Left lung (tissue), 10 donors: ENCODE measurements around the gene PROM1. TPM values are rescaled to one million over a fixed set of nuclear protein-coding genes. Genes with fewer than 3 reads are reported as not detected.
A peak's percentile ranks its signal among the peaks of the same experiment; 100 is the strongest.

ENCODE experiments used
- ATAC-seq: fragments of 200-7000 bp; cut with Tn5 transposase; one replicate; pipeline ENCODE4 v1.9.1; 2020; ENCODE audit warnings: moderate library complexity
- DNase-seq, 4 donors: peaks; one replicate each; pipeline ENCODE4 v3.0.0-alpha.2; 2013 to 2020
- H3K27ac ChIP-seq, 2 donors: fragments of 200-600 bp; sonication (generic) in 1 of 2; one replicate each; pipeline versions ENCODE4 v1.5.0 to v1.8.0; 2020 to 2021
- H3K27me3 ChIP-seq, 2 donors: fragments of 200-600 bp; sonication (generic) in 1 of 2; one replicate each; pipeline versions ENCODE4 v1.5.0 to v1.8.0; 2020 to 2021
- H3K36me3 ChIP-seq, 2 donors: fragments of 200-600 bp; sonication (generic) in 1 of 2; one replicate each; pipeline versions ENCODE4 v1.5.0 to v1.8.0; 2020 to 2021
- H3K4me1 ChIP-seq, 2 donors: fragments of 200-600 bp; one replicate each; pipeline ENCODE4 v1.8.0; 2021
- H3K4me3 ChIP-seq, 2 donors: fragments of 200-600 bp; sonication (generic) in 1 of 2; one replicate each; pipeline versions ENCODE4 v1.5.0 to v1.8.0; 2020 to 2021; ENCODE audit warnings: mild to moderate bottlenecking in 1 of 2
- H3K9me3 ChIP-seq, 2 donors: fragments of 200-600 bp; sonication (generic) in 1 of 2; one replicate each; pipeline versions ENCODE4 v1.5.0 to v1.8.0; 2020 to 2021
- CTCF ChIP-seq, 2 donors: fragments of 200-600 bp; sonication (generic) in 1 of 2; IDR thresholded peaks; one replicate each; pipeline versions ENCODE4 v1.5.0 to v1.8.0; 2021; ENCODE audit warnings: antibody characterized with exemption in 2 of 2
- intact Hi-C, 2 donors: fragments of 100-400 bp; cut with DNase I; formaldehyde crosslinking; loops; one replicate each; pipeline versions ENCODE4 v1.11.2 to v1.14.2; 2022
- polyA plus RNA-seq, 6 donors: library from polyadenylated mRNA; unstranded; fragments of 120-200 nt; gene quantifications; one replicate each; pipeline ENCODE4 v1.2.1, GENCODE V29; 2013; ENCODE audit not compliant: insufficient read length in 6 of 6
- total RNA-seq, 2 donors: library from RNA; stranded (reverse); fragmentation: NEBNext Ultra II Directional; extraction: Animal tissue kit (Norgen Biotek cat#: 25700); gene quantifications; one replicate each; pipeline ENCODE4 v1.2.1, GENCODE V29; 2021
- donor health status: DM: no; HTN: yes; CAD: no.
- donor health status: DM: no; HTN: no; CAD: no.

Gene PROM1
- total and polyA plus RNA-seq, 8 donors: 11.2 to 37.1 (median 25.2) TPM; not detected in 1

GRCh38 chr4:15988222-15988621 lies 95.6 kb downstream of the PROM1 start:
- DNase-seq (no peak), ATAC-seq (peak; percentile 49)
- intact Hi-C loops: no loop called here
- H3K36me3 ChIP-seq: no peaks in the 10 kb centered on the region
- H3K27ac ChIP-seq: no peak overlapping the region
- no peak for TF ChIP-seq CTCF (IDR thresholded peaks at IDR 0.05)
- no peaks in the 10 kb centered on the region for H3K27me3 ChIP-seq
- no peaks in the 10 kb centered on the region for H3K4me1 ChIP-seq
- H3K9me3 ChIP-seq: no peaks in the 10 kb centered on the region
- H3K4me3 ChIP-seq: no peak overlapping the region

- intact Hi-C loops: no loop called here
- Histone ChIP-seq H3K36me3 (no peaks in the 10 kb centered on the region), H3K27ac (no peak overlapping the region), H3K27me3 (no peaks in the 10 kb centered on the region), H3K4me1 (no peaks in the 10 kb centered on the region), H3K4me3 (no peak overlapping the region), H3K9me3 (no peaks in the 10 kb centered on the region)
- DNase-seq: no peak
- TF ChIP-seq CTCF (IDR thresholded peaks at IDR 0.05): no peak
- ATAC-seq: no peak
Observed at GRCh38 chr4:15986907-15987306, 96.9 kb downstream of the PROM1 start.

- no peaks in the 10 kb centered on the region for H3K9me3 ChIP-seq
- no peak overlapping the region for H3K27ac ChIP-seq
- no peak overlapping the region for H3K4me3 ChIP-seq
- ATAC-seq (no peak), DNase-seq (no peak)
- no peaks in the 10 kb centered on the region for H3K27me3 ChIP-seq
- no peak for TF ChIP-seq CTCF (IDR thresholded peaks at IDR 0.05)
- H3K36me3 ChIP-seq: no peaks in the 10 kb centered on the region
- intact Hi-C loops: no loop called here
- H3K4me1 ChIP-seq: no peaks in the 10 kb centered on the region
Observed at GRCh38 chr4:15983610-15984009, 100.2 kb downstream of the PROM1 start.

- no peak for TF ChIP-seq CTCF (IDR thresholded peaks at IDR 0.05)
- ATAC-seq (no peak), DNase-seq (no peak)
- Histone ChIP-seq H3K27me3 (no peaks in the 10 kb centered on the region), H3K4me3 (no peak overlapping the region), H3K4me1 (no peaks in the 10 kb centered on the region), H3K36me3 (no peaks in the 10 kb centered on the region), H3K9me3 (no peaks in the 10 kb centered on the region), H3K27ac (no peak overlapping the region)
- intact Hi-C loops: no loop called here
Observed at GRCh38 chr4:15982842-15983524, 100.8 kb downstream of the PROM1 start.

GRCh38 chr4:15976456-15977447 lies 107.1 kb downstream of the PROM1 start:
- H3K27me3 ChIP-seq: no peaks in the 10 kb centered on the region
- ATAC-seq (no peak), DNase-seq (no peak)
- no peaks in the 10 kb centered on the region for H3K36me3 ChIP-seq
- intact Hi-C loops: no loop called here
- no peaks in the 10 kb centered on the region for H3K9me3 ChIP-seq
- H3K4me1 ChIP-seq: no peaks in the 10 kb centered on the region
- no peak overlapping the region for H3K27ac ChIP-seq
- TF ChIP-seq CTCF (IDR thresholded peaks at IDR 0.05): no peak
- H3K4me3 ChIP-seq: no peak overlapping the region
